ENCODE measurements around the gene THBS4. TPM values are rescaled to one million over a fixed set of nuclear protein-coding genes. Genes with fewer than 3 reads are reported as not detected.

Gene THBS4
- polyA plus RNA-seq, 1 donor from 2014 or later = 6.3 TPM

GRCh38 chr5:80061547-80061946, 26.4 kb downstream of the THBS4 start:
- H3K9me2 ChIP-seq (ENCODE audit: insufficient read depth, low read length) = no peaks in the 10 kb centered on the region
- no peaks in the 10 kb centered on the region for H3K9me3 ChIP-seq (ENCODE audit: low read length)
- TF ChIP-seq CTCF (IDR thresholded peaks at IDR 0.05; ENCODE audit: poor library complexity, severe bottlenecking) = no peak
- TF ChIP-seq RAD21 (conservative IDR thresholded peaks at IDR 0.05) = no peak
- TF ChIP-seq MXI1 (conservative IDR thresholded peaks at IDR 0.05; ENCODE audit: poor library complexity, severe bottlenecking) = no peak
- no peak for TF ChIP-seq REST (IDR thresholded peaks at IDR 0.05; ENCODE audit: borderline replicate concordance)
- no peak for TF ChIP-seq EZH2 (IDR thresholded peaks at IDR 0.05; ENCODE audit: borderline replicate concordance, insufficient read depth, low read length, poor library complexity, severe bottlenecking)
- TF ChIP-seq EP300 (conservative IDR thresholded peaks at IDR 0.05; ENCODE audit: poor library complexity, severe bottlenecking) = no peak
- no peak overlapping the region for H3K9ac ChIP-seq (ENCODE audit: low read length)
- no peak overlapping the region for H3K4me2 ChIP-seq (ENCODE audit: low read length)
- no peaks in the 10 kb centered on the region for H4K20me1 ChIP-seq (ENCODE audit: insufficient read depth)
- H3K36me3 ChIP-seq (ENCODE audit: insufficient read depth, low read length) = no peaks in the 10 kb centered on the region
- no peaks in the 10 kb centered on the region for H3F3A ChIP-seq (ENCODE audit: insufficient read depth, low read length, poor library complexity, severe bottlenecking)
- no peak overlapping the region for H3K4me3 ChIP-seq (ENCODE audit: low read length)
- H3K27ac ChIP-seq (ENCODE audit: low read length) = no peak overlapping the region
- no peaks in the 10 kb centered on the region for H3K79me2 ChIP-seq (replicated peaks; ENCODE audit: insufficient read depth, low read length)
- H3K27me3 ChIP-seq (ENCODE audit: insufficient read depth, low read depth, low read length) = no peaks in the 10 kb centered on the region
- no peak overlapping the region for H2AFZ ChIP-seq (ENCODE audit: low read depth, low read length)

GRCh38 chr5:80064124-80064523, 29.0 kb downstream of the THBS4 start:
- Histone ChIP-seq H3K9ac (ENCODE audit: low read length) (no peak overlapping the region), H3K27me3 (ENCODE audit: insufficient read depth, low read depth, low read length) (no peaks in the 10 kb centered on the region), H3K36me3 (ENCODE audit: insufficient read depth, low read length) (no peaks in the 10 kb centered on the region), H3K4me2 (ENCODE audit: low read length) (no peak overlapping the region), H3K4me3 (ENCODE audit: low read length) (no peak overlapping the region), H3K9me3 (ENCODE audit: low read length) (no peaks in the 10 kb centered on the region), H4K20me1 (ENCODE audit: insufficient read depth) (no peaks in the 10 kb centered on the region), H3K9me2 (ENCODE audit: insufficient read depth, low read length) (no peaks in the 10 kb centered on the region), H3F3A (ENCODE audit: insufficient read depth, low read length, poor library complexity, severe bottlenecking) (no peaks in the 10 kb centered on the region), H3K27ac (ENCODE audit: low read length) (no peak overlapping the region), H3K79me2 (replicated peaks; ENCODE audit: insufficient read depth, low read length) (no peaks in the 10 kb centered on the region), H2AFZ (ENCODE audit: low read depth, low read length) (no peak overlapping the region)
- TF ChIP-seq SMC3 (conservative IDR thresholded peaks at IDR 0.05; ENCODE audit: poor library complexity) (no peak), RAD21 (conservative IDR thresholded peaks at IDR 0.05) (no peak), MXI1 (conservative IDR thresholded peaks at IDR 0.05; ENCODE audit: poor library complexity, severe bottlenecking) (no peak), EZH2 (IDR thresholded peaks at IDR 0.05; ENCODE audit: borderline replicate concordance, insufficient read depth, low read length, poor library complexity, severe bottlenecking) (no peak), TAF1 (IDR thresholded peaks at IDR 0.05; ENCODE audit: low read depth) (no peak), EP300 (conservative IDR thresholded peaks at IDR 0.05; ENCODE audit: poor library complexity, severe bottlenecking) (no peak), REST (IDR thresholded peaks at IDR 0.05; ENCODE audit: borderline replicate concordance) (no peak), POLR2AphosphoS5 (IDR thresholded peaks at IDR 0.05) (no peak), CTCF (IDR thresholded peaks at IDR 0.05; ENCODE audit: poor library complexity, severe bottlenecking) (no peak)
